Measurements from ENCODE around the gene CRELD1. TPM values are rescaled to one million over a fixed set of nuclear protein-coding genes. Genes with fewer than 3 reads are reported as not detected.

CRELD1 gene
- total and polyA plus RNA-seq, 3 experiments from 2014 or later = 14.0 to 24.5 (median 16.0) TPM

GRCh38 chr3:9970020-9970652, 36.5 kb downstream of the CRELD1 start:
- Mint-ChIP-seq H3K9me3 (no peaks in the 10 kb centered on the region), H3K36me3 (peaks cover 26 to 78% (median 32%) of the 10 kb centered on the region in 3 donors), H3K27me3 (no peaks in the 10 kb centered on the region), H3K27ac (no peak overlapping the region), H3K4me3 (no peak overlapping the region), H3K4me1 (no peaks in the 10 kb centered on the region)
- no peaks in the 10 kb centered on the region for H3K4me1 ChIP-seq (ENCODE audit: insufficient read depth, low read length)
- ChIA-PET CTCF (interaction anchor here (0.7 kb wide), 1 partner anchor 12 kb away, joined by 3 read pairs; no protein-coding TSS in a partner anchor), POLR2A (no interaction called here)
- H3K36me3 ChIP-seq (ENCODE audit: insufficient read depth, low read length) = peaks cover 48% of the 10 kb centered on the region
- no peak overlapping the region for H3K4me3 ChIP-seq (ENCODE audit: low read length)
- H3K9me3 ChIP-seq (ENCODE audit: low read length) = no peaks in the 10 kb centered on the region
- H3K27me3 ChIP-seq (ENCODE audit: insufficient read depth, low read length, poor library complexity, severe bottlenecking) = no peaks in the 10 kb centered on the region
- DNase-seq = no peak
- H3K27ac ChIP-seq (ENCODE audit: low read depth, low read length) = no peak overlapping the region

GRCh38 chr3:9976721-9977709, 43.4 kb downstream of the CRELD1 start:
- H3K9me3 ChIP-seq (ENCODE audit: low read length) = no peaks in the 10 kb centered on the region
- no peaks in the 10 kb centered on the region for H3K4me1 ChIP-seq (ENCODE audit: insufficient read depth, low read length)
- Mint-ChIP-seq H3K27me3 (no peaks in the 10 kb centered on the region), H3K9me3 (no peaks in the 10 kb centered on the region), H3K4me1 (peaks cover 8 to 22% (median 17%) of the 10 kb centered on the region in 3 donors), H3K36me3 (peaks cover 7 to 74% (median 27%) of the 10 kb centered on the region in 3 donors), H3K27ac (peak overlapping the region in 1 of 8 donors; percentile 73), H3K4me3 (no peak overlapping the region)
- no peaks in the 10 kb centered on the region for H3K27me3 ChIP-seq (ENCODE audit: insufficient read depth, low read length, poor library complexity, severe bottlenecking)
- DNase-seq = no peak
- no peak overlapping the region for H3K4me3 ChIP-seq (ENCODE audit: low read length)
- ChIA-PET CTCF (no interaction called here), POLR2A (interaction anchor here (0.5 to 0.8 kb wide), 2 partner anchors 44 to 176 kb away, joined by 3 to 9 read pairs; partner anchors contain the start of gene CRELD1)
- peaks cover 27% of the 10 kb centered on the region for H3K36me3 ChIP-seq (ENCODE audit: insufficient read depth, low read length)
- H3K27ac ChIP-seq (ENCODE audit: low read depth, low read length) = peak overlapping the region; percentile 77

DNA sequence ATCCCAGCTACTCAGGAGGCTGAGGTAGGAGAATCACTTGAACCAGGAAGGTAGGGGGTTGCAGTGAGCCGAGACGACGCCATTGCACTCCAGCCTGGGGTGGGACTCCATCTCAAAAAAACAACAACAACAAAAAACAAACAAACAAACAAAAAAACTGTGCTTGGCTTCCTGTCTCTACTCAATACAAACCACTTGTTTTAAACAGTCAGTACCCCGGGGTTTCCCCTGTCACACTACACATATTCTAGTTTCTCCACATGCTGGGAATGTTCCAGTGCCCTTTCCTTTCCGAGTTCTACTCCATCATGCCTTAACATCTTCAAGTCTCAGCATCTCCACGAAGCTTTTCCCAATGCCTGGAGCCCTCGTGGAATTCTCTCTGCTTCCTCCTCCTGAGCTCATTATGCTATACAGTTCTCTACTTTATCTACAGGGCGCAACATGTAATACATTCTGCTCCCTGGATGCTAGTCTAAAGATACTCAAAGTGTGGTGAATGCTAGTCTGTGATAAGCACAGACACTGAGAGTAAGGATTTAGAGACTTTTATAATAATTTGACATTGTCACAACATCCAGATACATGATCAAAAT, 45.2 kb downstream of the CRELD1 start:
- no peaks in the 10 kb centered on the region for H3K27me3 Mint-ChIP-seq
- H3K36me3 Mint-ChIP-seq = peaks cover 7 to 69% (median 23%) of the 10 kb centered on the region in 3 donors
- no peak for DNase-seq
- no peaks in the 10 kb centered on the region for H3K27me3 ChIP-seq (ENCODE audit: insufficient read depth, low read length, poor library complexity, severe bottlenecking)
- CTCF ChIA-PET = no interaction called here
- no peaks in the 10 kb centered on the region for H3K9me3 ChIP-seq (ENCODE audit: low read length)
- no peak overlapping the region for H3K4me3 Mint-ChIP-seq
- H3K4me1 ChIP-seq (ENCODE audit: insufficient read depth, low read length) = no peaks in the 10 kb centered on the region
- peak overlapping the region; percentile 43 for H3K27ac ChIP-seq (ENCODE audit: low read depth, low read length)
- H3K27ac Mint-ChIP-seq = peak overlapping the region in 3 of 8 donors; percentile 11 to 69 (median 66)
- peaks cover 8 to 29% (median 27%) of the 10 kb centered on the region in 3 donors for H3K4me1 Mint-ChIP-seq
- POLR2A ChIA-PET = no interaction called here
- no peaks in the 10 kb centered on the region for H3K9me3 Mint-ChIP-seq
- no peak overlapping the region for H3K4me3 ChIP-seq (ENCODE audit: low read length)
- peaks cover 20% of the 10 kb centered on the region for H3K36me3 ChIP-seq (ENCODE audit: insufficient read depth, low read length)

GRCh38 chr3:9980251-9980650, 46.6 kb downstream of the CRELD1 start:
- peaks cover 14% of the 10 kb centered on the region for H3K36me3 ChIP-seq (ENCODE audit: insufficient read depth, low read length)
- ChIA-PET POLR2A (interaction anchor here (0.7 kb wide), 1 partner anchor 120 kb away, joined by 3 read pairs; no protein-coding TSS in a partner anchor), CTCF (no interaction called here)
- no peak overlapping the region for H3K4me3 Mint-ChIP-seq
- H3K27ac Mint-ChIP-seq = peak overlapping the region in 2 of 8 donors; percentile 24 to 27
- H3K27me3 ChIP-seq (ENCODE audit: insufficient read depth, low read length, poor library complexity, severe bottlenecking) = no peaks in the 10 kb centered on the region
- H3K4me1 ChIP-seq (ENCODE audit: insufficient read depth, low read length) = peaks cover 3% of the 10 kb centered on the region
- DNase-seq = no peak
- H3K4me3 ChIP-seq (ENCODE audit: low read length) = no peak overlapping the region
- no peaks in the 10 kb centered on the region for H3K9me3 ChIP-seq (ENCODE audit: low read length)
- H3K4me1 Mint-ChIP-seq = peaks cover 10 to 36% (median 32%) of the 10 kb centered on the region in 3 donors
- no peaks in the 10 kb centered on the region for H3K27me3 Mint-ChIP-seq
- H3K36me3 Mint-ChIP-seq = peaks cover 4 to 61% (median 18%) of the 10 kb centered on the region in 3 donors
- no peaks in the 10 kb centered on the region for H3K9me3 Mint-ChIP-seq
- H3K27ac ChIP-seq (ENCODE audit: low read depth, low read length) = no peak overlapping the region

GRCh38 chr3:9986230-9986725, 52.6 kb downstream of the CRELD1 start:
- Histone ChIP-seq H3K4me3 (ENCODE audit: low read length) (peak overlapping the region; percentile 100), H3K27me3 (ENCODE audit: insufficient read depth, low read length, poor library complexity, severe bottlenecking) (no peaks in the 10 kb centered on the region), H3K9me3 (ENCODE audit: low read length) (no peaks in the 10 kb centered on the region), H3K36me3 (ENCODE audit: insufficient read depth, low read length) (no peaks in the 10 kb centered on the region), H3K27ac (ENCODE audit: low read depth, low read length) (peak overlapping the region; percentile 97), H3K4me1 (ENCODE audit: insufficient read depth, low read length) (peaks cover 27% of the 10 kb centered on the region)
- Mint-ChIP-seq H3K36me3 (peaks cover 0 to 23% (median 2%) of the 10 kb centered on the region in 3 donors), H3K4me1 (peaks cover 27 to 48% (median 34%) of the 10 kb centered on the region in 3 donors), H3K27me3 (peaks cover 0 to 5% of the 10 kb centered on the region in 2 donors), H3K27ac (peak overlapping the region; percentile 95 to 99 (median 98)), H3K9me3 (no peaks in the 10 kb centered on the region), H3K4me3 (peak overlapping the region; percentile 93 to 97 (median 95))
- no peak for DNase-seq
- CTCF ChIA-PET = interaction anchor here (0.9 to 3.7 kb wide), 6 partner anchors 34 to 335 kb away, joined by 3 to 20 read pairs (median 4); partner anchors contain the start of genes CRELD1, PRRT3 and SEC13
- POLR2A ChIA-PET = interaction anchor here (0.6 to 2.5 kb wide), 5 partner anchors 53 to 212 kb away, joined by 3 to 22 read pairs (median 5); partner anchors contain the start of genes ARPC4, CRELD1 and JAGN1

- H3K4me3 Mint-ChIP-seq = no peak overlapping the region
- no peaks in the 10 kb centered on the region for H3K9me3 ChIP-seq (ENCODE audit: low read length)
- H3K27me3 ChIP-seq (ENCODE audit: insufficient read depth, low read length, poor library complexity, severe bottlenecking) = no peaks in the 10 kb centered on the region
- no peaks in the 10 kb centered on the region for H3K36me3 ChIP-seq (ENCODE audit: insufficient read depth, low read length)
- peaks cover 0 to 17% (median 0%) of the 10 kb centered on the region in 3 donors for H3K36me3 Mint-ChIP-seq
- ChIA-PET POLR2A (no interaction called here), CTCF (interaction anchor here (0.6 to 1.9 kb wide), 3 partner anchors 21 to 1893 kb away, joined by 3 to 5 read pairs (median 3); no protein-coding TSS in a partner anchor)
- H3K4me1 Mint-ChIP-seq = no peaks in the 10 kb centered on the region
- no peaks in the 10 kb centered on the region for H3K9me3 Mint-ChIP-seq
- no peaks in the 10 kb centered on the region for H3K4me1 ChIP-seq (ENCODE audit: insufficient read depth, low read length)
- DNase-seq = no peak
- H3K27ac ChIP-seq (ENCODE audit: low read depth, low read length) = no peak overlapping the region
- H3K27ac Mint-ChIP-seq = peak overlapping the region in 1 of 8 donors; percentile 26
- H3K27me3 Mint-ChIP-seq = no peaks in the 10 kb centered on the region
- no peak overlapping the region for H3K4me3 ChIP-seq (ENCODE audit: low read length)
Observed at GRCh38 chr3:9994086-9994844, 60.6 kb downstream of the CRELD1 start.

All from CD8-positive, alpha-beta memory T cell (primary cell).